Measurements from ENCODE around the gene PSMF1.

DNA sequence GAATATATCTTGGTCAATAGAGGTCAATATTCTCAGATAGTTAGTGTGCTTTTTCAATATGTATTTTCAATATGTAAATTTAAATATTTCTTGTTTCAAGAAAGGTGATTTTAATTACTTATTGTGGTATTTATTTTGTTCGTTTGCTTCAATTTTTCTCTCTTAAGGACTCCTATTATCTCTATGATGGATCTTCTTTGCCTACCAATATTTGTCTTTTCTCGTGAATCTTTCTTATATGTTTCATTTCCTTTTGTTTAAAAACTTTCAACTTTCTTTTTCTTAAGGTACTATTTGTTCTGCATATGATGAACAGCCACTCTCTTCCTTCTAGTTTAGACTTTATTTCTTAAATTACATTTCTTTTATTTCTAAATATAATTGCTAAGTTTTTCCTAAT, 46.1 kb upstream of the PSMF1 start:
- TF ChIP-seq POLR2A (IDR thresholded peaks at IDR 0.05) = no peak
- TF ChIP-seq, protein P1, sequence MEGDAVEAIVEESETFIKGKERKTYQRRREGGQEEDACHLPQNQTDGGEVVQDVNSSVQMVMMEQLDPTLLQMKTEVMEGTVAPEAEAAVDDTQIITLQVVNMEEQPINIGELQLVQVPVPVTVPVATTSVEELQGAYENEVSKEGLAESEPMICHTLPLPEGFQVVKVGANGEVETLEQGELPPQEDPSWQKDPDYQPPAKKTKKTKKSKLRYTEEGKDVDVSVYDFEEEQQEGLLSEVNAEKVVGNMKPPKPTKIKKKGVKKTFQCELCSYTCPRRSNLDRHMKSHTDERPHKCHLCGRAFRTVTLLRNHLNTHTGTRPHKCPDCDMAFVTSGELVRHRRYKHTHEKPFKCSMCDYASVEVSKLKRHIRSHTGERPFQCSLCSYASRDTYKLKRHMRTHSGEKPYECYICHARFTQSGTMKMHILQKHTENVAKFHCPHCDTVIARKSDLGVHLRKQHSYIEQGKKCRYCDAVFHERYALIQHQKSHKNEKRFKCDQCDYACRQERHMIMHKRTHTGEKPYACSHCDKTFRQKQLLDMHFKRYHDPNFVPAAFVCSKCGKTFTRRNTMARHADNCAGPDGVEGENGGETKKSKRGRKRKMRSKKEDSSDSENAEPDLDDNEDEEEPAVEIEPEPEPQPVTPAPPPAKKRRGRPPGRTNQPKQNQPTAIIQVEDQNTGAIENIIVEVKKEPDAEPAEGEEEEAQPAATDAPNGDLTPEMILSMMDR (IDR thresholded peaks at IDR 0.05) = no peak
